Testis (tissue), 2 donors: ENCODE data around the gene CYTH4.

Experiments used
- POLR2A ChIP-seq: fragments of 450-650 bp; IDR thresholded peaks from one replicate; pipeline ENCODE4 v1.6.1; 2017; ENCODE audit warnings: antibody characterized with exemption, mild to moderate bottlenecking, moderate library complexity
- TF ChIP-seq, protein P1 (sequence below), 3 experiments: fragments of 450-650 bp in 2 of 3; fragments of 200-600 bp in 1 of 3; sonication (generic) in 1 of 3; IDR thresholded peaks; one replicate each; pipeline ENCODE4 v1.5.1; 2016 to 2019; ENCODE audit warnings: antibody characterized with exemption in 3 of 3, mild to moderate bottlenecking in 2 of 3, moderate library complexity in 1 of 3

DNA sequence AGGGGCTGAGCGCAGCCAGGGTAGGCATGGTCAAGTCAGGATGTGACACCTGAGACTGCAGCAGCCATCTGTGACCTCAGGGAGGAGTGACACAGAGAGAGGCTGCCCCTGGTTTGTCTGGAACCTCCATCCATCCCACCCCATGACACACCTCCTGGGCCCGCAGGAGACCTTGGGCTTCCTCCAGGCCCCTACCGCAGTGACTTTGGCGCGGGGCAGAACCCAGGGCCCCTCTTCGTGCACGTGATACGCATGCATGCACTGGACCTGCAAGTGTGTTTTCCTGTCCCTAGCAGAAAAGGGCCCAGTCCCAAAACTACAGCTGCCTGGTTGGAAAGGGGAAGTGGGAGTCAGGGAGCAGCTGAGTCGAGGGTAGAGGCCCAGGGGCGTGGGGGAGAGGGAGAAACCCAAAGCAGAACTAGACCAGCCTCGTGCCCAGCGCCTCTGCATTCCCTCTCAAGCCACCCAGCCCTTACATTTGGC, 7.9 kb upstream of the CYTH4 start:
- TF ChIP-seq, protein P1, sequence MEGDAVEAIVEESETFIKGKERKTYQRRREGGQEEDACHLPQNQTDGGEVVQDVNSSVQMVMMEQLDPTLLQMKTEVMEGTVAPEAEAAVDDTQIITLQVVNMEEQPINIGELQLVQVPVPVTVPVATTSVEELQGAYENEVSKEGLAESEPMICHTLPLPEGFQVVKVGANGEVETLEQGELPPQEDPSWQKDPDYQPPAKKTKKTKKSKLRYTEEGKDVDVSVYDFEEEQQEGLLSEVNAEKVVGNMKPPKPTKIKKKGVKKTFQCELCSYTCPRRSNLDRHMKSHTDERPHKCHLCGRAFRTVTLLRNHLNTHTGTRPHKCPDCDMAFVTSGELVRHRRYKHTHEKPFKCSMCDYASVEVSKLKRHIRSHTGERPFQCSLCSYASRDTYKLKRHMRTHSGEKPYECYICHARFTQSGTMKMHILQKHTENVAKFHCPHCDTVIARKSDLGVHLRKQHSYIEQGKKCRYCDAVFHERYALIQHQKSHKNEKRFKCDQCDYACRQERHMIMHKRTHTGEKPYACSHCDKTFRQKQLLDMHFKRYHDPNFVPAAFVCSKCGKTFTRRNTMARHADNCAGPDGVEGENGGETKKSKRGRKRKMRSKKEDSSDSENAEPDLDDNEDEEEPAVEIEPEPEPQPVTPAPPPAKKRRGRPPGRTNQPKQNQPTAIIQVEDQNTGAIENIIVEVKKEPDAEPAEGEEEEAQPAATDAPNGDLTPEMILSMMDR (IDR thresholded peaks at IDR 0.05), result no peak
- TF ChIP-seq POLR2A, result no peak
